H1 (cell line): Measurements from ENCODE around the gene CENPW.

ENCODE experiments used
- CHD1 ChIP-seq: IDR thresholded peaks from 2 replicates; pipeline ENCODE4 v1.6.1; 2012; ENCODE audit warnings: low read depth, low read length, improper control_type of control experiment
- CREB1 ChIP-seq: IDR thresholded peaks from 2 replicates; pipeline ENCODE4 v1.6.1; 2012; ENCODE audit warnings: inconsistent platforms
- CTCF ChIP-seq, 3 experiments: IDR thresholded peaks; 1 replicate in 2 of 3; 2 replicates in 1 of 3; pipeline versions ENCODE4 v1.5.1 to v1.6.1; 2011; ENCODE audit warnings: low read length in 3 of 3, mild to moderate bottlenecking in 3 of 3, inconsistent platforms in 2 of 3, low read depth in 1 of 3, moderate library complexity in 1 of 3; ENCODE audit not compliant: insufficient read depth in 1 of 3; ENCODE audit errors: control extremely low read depth in 1 of 3
- FOSL1 ChIP-seq: IDR thresholded peaks from 2 replicates; pipeline ENCODE4 v1.6.1; 2011; ENCODE audit warnings: mild to moderate bottlenecking, low read depth, low read length, moderate library complexity; ENCODE audit not compliant: insufficient read depth
- KDM5A ChIP-seq: fragments of 200-600 bp; IDR thresholded peaks from 2 replicates; pipeline ENCODE4 v1.7.1; 2012; ENCODE audit warnings: mild to moderate bottlenecking, low read length, inconsistent platforms, mixed read lengths
- MAX ChIP-seq: IDR thresholded peaks from 2 replicates; pipeline ENCODE4 v1.6.1; 2012; ENCODE audit warnings: inconsistent platforms
- POLR2A ChIP-seq, 2 experiments: IDR thresholded peaks; 1 replicate in 1 of 2; 2 replicates in 1 of 2; pipeline ENCODE4 v1.6.1; 2011; ENCODE audit warnings: low read depth in 2 of 2, low read length in 2 of 2, mild to moderate bottlenecking in 2 of 2; ENCODE audit errors: control extremely low read depth in 1 of 2

- TF ChIP-seq KDM5A (no peak), FOSL1 (no peak), CHD1 (no peak), CREB1 (no peak), POLR2A (IDR thresholded peaks at IDR 0.05; ENCODE audit: control extremely low read depth in 1 of 2, low read depth in 2 of 2, low read length in 2 of 2) (no peak), MAX (no peak), CTCF (IDR thresholded peaks at IDR 0.05; ENCODE audit: control extremely low read depth in 1 of 3, insufficient read depth in 1 of 3, low read depth in 1 of 3, low read length in 3 of 3) (no peak)
Measured at GRCh38 chr6:126341126-126341525, 1.2 kb downstream of the CENPW start.
